ENCODE results near the gene GRID2IP.
"Not testable (repeated sequence)": the region's sequence is repeated elsewhere in the genome, so short reads cannot be mapped to it uniquely, and the experiment has no call there.

The GRID2IP gene

GRCh38 chr7:6495597-6496262, 55.5 kb downstream of the GRID2IP start:
- in situ Hi-C loops (cut with MboI; ENCODE audit: low sequenced_read_pairs) = no loop called here

DNA sequence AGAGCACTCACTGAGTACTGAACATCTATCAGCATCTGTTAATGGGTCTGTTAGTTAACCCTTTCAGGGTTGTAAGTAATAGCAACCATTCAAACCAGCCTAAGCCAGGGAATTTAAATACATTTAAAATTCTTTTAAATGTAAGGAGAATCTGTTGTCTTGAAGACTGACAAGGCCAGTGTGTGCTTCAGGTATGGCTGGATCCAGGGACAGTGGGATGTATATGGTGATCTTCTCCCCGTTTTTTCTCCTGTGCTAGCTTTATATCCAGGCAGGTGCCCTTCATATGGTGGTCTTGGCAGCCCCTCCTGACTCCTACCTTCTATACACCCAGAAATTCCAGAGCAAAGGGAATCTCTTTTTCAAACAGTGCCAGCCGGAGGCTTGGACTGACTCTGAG, 56.9 kb downstream of the GRID2IP start:
- in situ Hi-C loops (cut with MboI; ENCODE audit: low sequenced_read_pairs) = no loop called here

GRCh38 chr7:6491194-6491593, 60.1 kb downstream of the GRID2IP start:
- in situ Hi-C loops (cut with MboI; ENCODE audit: low sequenced_read_pairs) = no loop called here

GRCh38 chr7:6489612-6490011, 61.6 kb downstream of the GRID2IP start:
- in situ Hi-C loops (cut with MboI; ENCODE audit: low sequenced_read_pairs) = no loop called here

GRCh38 chr7:6487184-6487545, 64.1 kb downstream of the GRID2IP start:
- in situ Hi-C loops (cut with MboI; ENCODE audit: low sequenced_read_pairs) = no loop called here

DNA sequence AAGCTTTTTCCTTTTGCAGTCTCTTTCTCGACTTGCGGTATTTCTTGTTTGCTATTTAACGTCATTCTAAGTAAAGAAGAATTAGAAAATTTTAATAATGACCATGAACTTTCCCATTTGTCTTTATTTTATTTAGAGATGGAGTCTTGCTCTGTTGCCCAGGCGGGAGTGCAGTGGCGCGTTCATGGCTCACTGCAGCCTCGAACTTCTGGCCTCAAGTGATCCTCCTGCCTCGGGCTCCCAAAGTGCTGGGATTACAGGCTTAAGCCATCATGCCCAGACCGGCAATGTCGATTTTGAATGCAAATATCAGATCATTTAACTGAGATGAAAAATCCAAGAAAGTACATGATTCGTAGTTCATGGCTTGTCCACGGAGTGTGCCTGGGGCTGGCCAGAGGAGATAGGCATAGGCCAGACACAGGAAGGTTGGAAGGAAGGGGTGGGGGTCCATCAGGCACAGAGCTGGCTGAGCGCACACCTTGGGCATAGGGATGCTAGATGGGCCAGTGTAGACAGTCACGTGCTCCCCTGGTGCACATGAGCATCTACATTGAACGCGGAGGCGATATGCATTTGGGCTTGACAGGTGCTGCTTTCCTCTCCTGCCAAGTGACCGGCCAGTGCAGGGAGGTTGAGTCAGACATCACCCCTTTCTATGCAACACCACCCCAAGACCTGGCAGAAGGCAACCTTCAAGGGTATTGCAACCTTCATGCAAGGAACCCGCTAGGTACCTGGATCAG, 64.7 kb downstream of the GRID2IP start:
- in situ Hi-C loops (cut with MboI; ENCODE audit: low sequenced_read_pairs) = no loop called here

- in situ Hi-C loops (cut with MboI; ENCODE audit: low sequenced_read_pairs) = no loop called here
Measured at GRCh38 chr7:6482743-6483119, 68.5 kb downstream of the GRID2IP start.

- in situ Hi-C loops (cut with MboI; ENCODE audit: low sequenced_read_pairs) = no loop called here
Measured at GRCh38 chr7:6482307-6482706, 69.0 kb downstream of the GRID2IP start.

- in situ Hi-C loops (cut with MboI; ENCODE audit: low sequenced_read_pairs) = no loop called here
Measured at GRCh38 chr7:6481445-6481844, 69.8 kb downstream of the GRID2IP start.

GRCh38 chr7:6480323-6480660, 71.0 kb downstream of the GRID2IP start:
- in situ Hi-C loops (cut with MboI; ENCODE audit: low sequenced_read_pairs) = no loop called here

- in situ Hi-C loops (cut with MboI; ENCODE audit: low sequenced_read_pairs) = no loop called here
Measured at GRCh38 chr7:6479067-6479466, 72.2 kb downstream of the GRID2IP start.

- in situ Hi-C loops (cut with MboI; ENCODE audit: low sequenced_read_pairs) = no loop called here
Measured at GRCh38 chr7:6478186-6478585, 73.1 kb downstream of the GRID2IP start.

DNA sequence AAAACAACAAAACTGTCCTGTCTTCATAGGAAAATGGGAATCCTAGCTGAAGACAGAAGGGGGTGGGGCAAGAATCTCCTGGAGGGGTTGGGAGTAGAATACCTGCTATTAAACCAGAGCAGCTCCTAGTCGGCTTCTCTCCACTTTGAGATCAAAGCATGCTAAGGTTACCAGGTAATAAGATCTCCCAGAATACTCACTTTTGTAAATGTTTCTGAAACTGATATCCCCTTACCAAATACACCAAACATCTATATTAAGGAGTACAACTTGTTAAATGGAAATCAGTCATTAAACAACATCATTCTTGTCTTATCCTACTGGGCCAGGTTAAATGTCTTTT, 74.0 kb downstream of the GRID2IP start:
- in situ Hi-C loops (cut with MboI; ENCODE audit: low sequenced_read_pairs) = no loop called here

GRCh38 chr7:6476596-6477317, 74.5 kb downstream of the GRID2IP start:
- in situ Hi-C loops (cut with MboI; ENCODE audit: low sequenced_read_pairs) = no loop called here

- in situ Hi-C loops (cut with MboI; ENCODE audit: low sequenced_read_pairs) = no loop called here
Measured at GRCh38 chr7:6475433-6476186, 75.7 kb downstream of the GRID2IP start.

GRCh38 chr7:6465862-6466261, 85.4 kb downstream of the GRID2IP start:
- in situ Hi-C loops (cut with MboI; ENCODE audit: low sequenced_read_pairs) = no loop called here

DNA sequence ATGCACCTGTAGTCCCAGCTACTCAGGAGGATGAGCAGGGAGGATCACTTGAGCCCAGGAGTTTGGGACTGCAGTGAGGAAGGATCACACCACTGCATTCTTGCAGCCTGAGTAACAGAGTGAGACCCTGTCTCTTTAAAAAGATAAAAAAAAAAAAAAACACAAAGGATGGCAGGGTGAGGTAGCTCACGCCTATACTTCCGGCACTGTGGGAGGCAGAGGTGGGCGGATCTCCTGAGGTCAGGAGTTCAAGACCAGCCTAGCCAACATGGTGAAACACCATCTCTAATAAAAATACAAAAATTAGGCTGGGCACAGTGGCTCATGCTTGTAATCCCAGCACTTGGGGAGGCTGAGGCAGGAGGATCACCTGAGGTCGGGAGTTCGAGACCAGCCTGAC, 87.7 kb downstream of the GRID2IP start:
- in situ Hi-C loops (cut with MboI; ENCODE audit: low sequenced_read_pairs) = not testable (repeated sequence)

DNA sequence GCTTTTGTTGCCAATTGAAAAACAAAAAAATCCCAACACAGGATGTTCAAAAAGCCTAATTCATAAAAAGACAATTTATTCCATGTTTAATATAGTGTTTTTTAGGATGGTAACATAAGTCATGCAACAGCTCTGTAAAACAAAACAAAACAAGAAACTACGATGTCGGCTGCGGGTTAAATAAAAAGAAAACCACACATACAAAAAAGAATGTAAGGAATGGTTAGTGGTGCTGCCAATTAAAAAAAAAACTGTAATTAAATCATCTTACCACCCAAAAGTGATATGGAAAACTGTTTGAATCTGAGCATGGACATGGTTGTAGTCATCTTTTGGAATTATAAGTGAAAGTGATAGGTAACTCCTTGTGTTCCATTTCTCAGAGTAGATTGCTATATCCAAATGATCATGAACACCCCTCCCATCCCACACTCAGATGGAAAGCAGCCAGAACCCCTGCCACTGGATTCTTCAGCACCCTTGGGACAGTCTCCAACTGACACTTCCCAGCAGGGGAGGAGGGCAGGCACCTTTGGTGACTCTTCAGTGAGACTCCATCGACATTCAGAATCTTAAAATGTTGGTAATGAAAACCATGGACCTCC, 89.2 kb downstream of the GRID2IP start:
- in situ Hi-C loops (cut with MboI; ENCODE audit: low sequenced_read_pairs) = no loop called here

- in situ Hi-C loops (cut with MboI; ENCODE audit: low sequenced_read_pairs) = no loop called here
Measured at GRCh38 chr7:6460990-6461584, 90.2 kb downstream of the GRID2IP start.

DNA sequence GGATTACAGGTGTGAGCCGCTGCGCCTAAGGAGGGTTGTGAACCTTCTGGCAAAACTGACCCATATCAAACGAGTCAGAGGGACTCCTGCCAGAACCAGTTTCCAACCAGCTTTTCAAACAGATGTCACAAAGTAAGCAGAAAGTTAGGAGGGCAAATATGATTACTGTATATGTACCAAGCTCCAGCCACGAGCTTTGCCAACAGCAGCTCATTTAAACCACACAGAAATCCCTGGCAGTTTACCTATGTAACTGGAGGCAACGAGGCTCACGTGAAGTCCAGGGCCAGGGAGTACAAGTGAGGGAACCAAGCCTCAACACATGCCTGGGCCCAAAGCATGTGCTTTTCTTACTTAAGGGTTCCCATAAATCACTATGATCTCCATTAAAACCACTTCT, 91.0 kb downstream of the GRID2IP start:
- in situ Hi-C loops (cut with MboI; ENCODE audit: low sequenced_read_pairs) = no loop called here

DNA sequence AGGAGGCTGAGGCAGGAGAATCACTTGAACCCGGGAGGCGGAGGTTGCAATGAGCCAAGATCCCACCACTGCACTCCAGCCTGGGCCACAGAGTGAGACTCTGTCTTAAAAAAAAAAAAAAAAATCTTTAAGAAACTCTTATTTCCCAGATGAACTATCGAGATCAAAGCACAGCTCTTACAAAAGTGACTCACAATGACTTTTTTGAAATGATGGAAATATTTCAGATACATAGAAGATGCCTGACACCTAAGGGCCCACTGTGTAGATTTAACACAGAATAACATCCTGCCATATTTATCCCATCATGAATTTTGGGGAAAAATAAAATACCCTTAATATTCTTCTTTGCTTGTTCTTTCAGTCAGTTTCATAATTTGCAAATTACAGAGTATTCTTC, 92.6 kb downstream of the GRID2IP start:
- in situ Hi-C loops (cut with MboI; ENCODE audit: low sequenced_read_pairs) = not testable (repeated sequence)
